B cell (primary cell): ENCODE measurements around the gene ZFYVE9. TPM values are rescaled to one million over a fixed set of nuclear protein-coding genes. Genes with fewer than 3 reads are reported as not detected.
"Not testable (repeated sequence)": the region's sequence is repeated elsewhere in the genome, so short reads cannot be mapped to it uniquely, and the experiment has no call there.

ENCODE experiments used
- ATAC-seq: fragments of 200-7000 bp; cut with Tn5 transposase; one replicate; pipeline ENCODE4 v1.10.0; 2021; ENCODE audit warnings: low read depth, mild to moderate bottlenecking, moderate number of reproducible peaks, moderate library complexity
- CTCF ChIA-PET: fragments of 350-600 bp; sonication (Branson Sonifier 250); formaldehyde crosslinking; loops from one replicate; lab custom pipeline; 2021; ENCODE audit warnings: antibody characterized with exemption, inconsistent platforms; lab: Charles Lee
- POLR2A ChIA-PET: fragments of 350-600 bp; sonication (Branson Sonifier 250); formaldehyde crosslinking; loops from one replicate; lab custom pipeline; 2021; ENCODE audit warnings: antibody characterized with exemption; lab: Charles Lee
- DNase-seq: peaks from one replicate; pipeline ENCODE4 v3.0.0; 2013
- H2AFZ ChIP-seq: 2 replicates; pipeline ENCODE4 v1.6.1; 2012; ENCODE audit warnings: mild to moderate bottlenecking, low read depth, low read length; ENCODE audit not compliant: insufficient read depth, poor library complexity, severe bottlenecking
- H3K27ac ChIP-seq, 2 donors: 1 replicate in 1 of 2; 2 replicates in 1 of 2; pipeline ENCODE4 v1.5.1; 2012 to 2013; ENCODE audit warnings: low read length in 2 of 2, mild to moderate bottlenecking in 2 of 2, moderate library complexity in 1 of 2
- H3K27me3 ChIP-seq, 4 experiments: fragments of 200-600 bp in 1 of 4; sonication (generic) in 1 of 4; replicated peaks in 1 of 4; 1 replicate in 2 of 4; 2 replicates in 2 of 4; pipeline versions ENCODE4 v1.6.1 to v1.7.0; 2013 to 2016; ENCODE audit warnings: low read length in 3 of 4, mild to moderate bottlenecking in 2 of 4, mixed read lengths in 1 of 4, moderate library complexity in 1 of 4; ENCODE audit not compliant: insufficient read depth in 4 of 4, control insufficient read depth in 3 of 4; ENCODE audit errors: control extremely low read depth in 1 of 4
- H3K36me3 ChIP-seq, 2 experiments: replicated peaks in 1 of 2; 1 replicate in 1 of 2; 2 replicates in 1 of 2; pipeline versions ENCODE4 v1.6.1 to v1.7.1; 2013; ENCODE audit warnings: low read length in 1 of 2; ENCODE audit not compliant: insufficient read depth in 2 of 2, control insufficient read depth in 1 of 2; ENCODE audit errors: control extremely low read depth in 1 of 2, extremely low read depth in 1 of 2
- H3K4me1 ChIP-seq, 2 donors: fragments of 200-600 bp in 1 of 2; sonication (generic) in 1 of 2; 1 replicate in 1 of 2; 2 replicates in 1 of 2; pipeline versions ENCODE4 v1.5.1 to v1.6.1; 2013 to 2017; ENCODE audit warnings: low read length in 2 of 2; ENCODE audit not compliant: control insufficient read depth in 2 of 2, insufficient read depth in 2 of 2
- H3K4me2 ChIP-seq: replicated peaks from 2 replicates; pipeline ENCODE3; 2012; ENCODE audit warnings: mild to moderate bottlenecking, low read depth, low read length; ENCODE audit not compliant: poor library complexity, severe bottlenecking
- H3K4me3 ChIP-seq, 5 experiments: fragments of 200-600 bp in 1 of 5; sonication (generic) in 1 of 5; 1 replicate in 3 of 5; 2 replicates in 2 of 5; pipeline versions ENCODE4 v1.5.1 to v1.7.0; 2011 to 2016; ENCODE audit warnings: low read length in 4 of 5, mild to moderate bottlenecking in 4 of 5, low read depth in 2 of 5, control low read depth in 1 of 5, moderate library complexity in 1 of 5; ENCODE audit not compliant: insufficient read depth in 1 of 5; ENCODE audit errors: control extremely low read depth in 1 of 5, extremely low read depth in 1 of 5
- H3K79me2 ChIP-seq: fragments of 200-600 bp; sonication (generic); one replicate; pipeline ENCODE4 v1.6.0; 2016; ENCODE audit warnings: low read length; ENCODE audit not compliant: control insufficient read depth, insufficient read depth
- H3K9ac ChIP-seq: fragments of 200-600 bp; sonication (generic); 2 replicates; pipeline ENCODE4 v1.6.1; 2017; ENCODE audit warnings: mild to moderate bottlenecking, low read length, moderate library complexity
- H3K9me3 ChIP-seq, 3 donors: one replicate each; pipeline versions ENCODE4 v1.6.1 to v1.7.1; 2013; ENCODE audit warnings: low read length in 2 of 3; ENCODE audit not compliant: control insufficient read depth in 2 of 3, insufficient read depth in 1 of 3; ENCODE audit errors: control extremely low read depth in 1 of 3
- H4K20me1 ChIP-seq: 2 replicates; pipeline ENCODE4 v1.6.0; 2012; ENCODE audit warnings: mild to moderate bottlenecking, low read length; ENCODE audit not compliant: insufficient read depth, control insufficient read depth, poor library complexity, severe bottlenecking
- H3K27ac Mint-ChIP-seq: one replicate; pipeline ENCODE4 v1.8.0; 2021; ENCODE audit warnings: mixed read lengths
- H3K27me3 Mint-ChIP-seq: one replicate; pipeline ENCODE4 v1.8.0; 2021; ENCODE audit warnings: mixed read lengths
- H3K4me1 Mint-ChIP-seq: one replicate; pipeline ENCODE4 v1.8.0; 2021; ENCODE audit warnings: mixed read lengths
- H3K4me3 Mint-ChIP-seq: one replicate; pipeline ENCODE4 v1.8.0; 2021; ENCODE audit warnings: mixed read lengths
- H3K9me3 Mint-ChIP-seq: one replicate; pipeline ENCODE4 v1.8.0; 2022; ENCODE audit warnings: mixed read lengths; ENCODE audit not compliant: insufficient read depth
- EZH2 ChIP-seq: IDR thresholded peaks from 2 replicates; pipeline ENCODE4 v1.6.1; 2012; ENCODE audit warnings: borderline replicate concordance, low read depth, mild to moderate bottlenecking, moderate library complexity, low read length; ENCODE audit not compliant: insufficient read depth, poor library complexity, severe bottlenecking
- WGBS: methylation state at CpG from one replicate; pipeline ENCODE4 v1.1.5; 2013; ENCODE audit warnings: missing lambda C conversion rate; ENCODE audit not compliant: insufficient coverage; 5-methylcytosine and 5-hydroxymethylcytosine counted together
- intact Hi-C: fragments of 100-400 bp; cut with micrococcal nuclease; formaldehyde crosslinking; loops from one replicate; pipeline ENCODE4 v1.10.0; 2022
- polyA plus RNA-seq: library from polyadenylated mRNA; depleted of rRNA; stranded (reverse); fragments of >200 nt; gene quantifications from 2 replicates; pipeline ENCODE4 v1.2.3, GENCODE V29; 2012
- total RNA-seq, 2 donors: library from RNA; stranded (reverse); fragments of 120-200 nt in 1 of 2; gene quantifications; 1 replicate in 1 of 2; 2 replicates in 1 of 2; pipeline versions ENCODE4 v1.2.3 to v1.2.4, GENCODE V29; 2013 to 2022
- TF ChIP-seq, protein P1 (sequence below): fragments of 200-600 bp; IDR thresholded peaks from one replicate; pipeline ENCODE4 v1.8.0; 2022; ENCODE audit warnings: antibody characterized with exemption, mild to moderate bottlenecking

ZFYVE9 gene
- total and polyA plus RNA-seq, 2 donors (not counting 1 experiment from before 2014, with no cell fraction given) = 0.16 to 3.3 TPM

DNA sequence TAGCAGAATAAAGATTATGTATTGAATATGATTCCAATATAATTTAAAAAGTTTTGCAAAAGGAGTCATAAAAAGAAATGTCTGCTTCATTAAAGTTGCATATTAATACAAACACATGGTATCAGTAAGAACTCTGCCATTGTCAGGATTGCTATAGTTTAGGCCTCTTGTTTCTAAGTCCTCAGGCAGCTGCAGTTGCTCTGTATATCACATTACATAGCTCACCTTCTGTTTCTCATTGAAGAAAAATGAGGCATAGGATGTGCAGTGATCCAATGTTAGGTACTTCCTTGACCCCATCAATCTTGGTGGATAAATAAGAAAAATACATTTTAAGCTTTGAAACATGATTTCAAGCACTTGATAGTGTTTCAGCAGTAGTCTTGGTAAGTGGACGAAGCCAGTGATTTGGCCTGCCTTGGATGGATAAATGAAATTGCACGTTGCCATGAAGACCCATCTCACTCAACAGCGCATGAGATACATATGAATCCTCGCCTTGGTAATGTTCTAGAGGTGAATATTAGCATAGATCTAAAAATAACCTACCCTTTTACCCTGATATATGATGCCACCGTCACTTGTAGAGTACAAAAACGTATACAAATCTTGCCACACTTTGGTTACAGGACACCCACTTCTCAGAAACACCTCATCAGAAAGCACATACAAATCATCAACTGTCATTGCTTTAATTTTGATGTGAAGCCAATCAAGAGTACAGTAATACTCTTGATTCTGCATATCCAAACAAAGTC, 25.3 kb downstream of the ZFYVE9 start:
- no peaks in the 10 kb centered on the region for H4K20me1 ChIP-seq
- no peaks in the 10 kb centered on the region for H3K27me3 ChIP-seq
- H3K4me3 ChIP-seq = no peak overlapping the region
- intact Hi-C loops = no loop called here
- H3K9me3 ChIP-seq = peaks cover 0 to 3% (median 2%) of the 10 kb centered on the region in 3 donors
- no peak overlapping the region for H3K9ac ChIP-seq
- H3K27ac ChIP-seq = no peak overlapping the region
- no peaks in the 10 kb centered on the region for H3K4me1 ChIP-seq
- Mint-ChIP-seq H3K4me3 (no peak overlapping the region), H3K27me3 (peaks cover 12% of the 10 kb centered on the region), H3K9me3 (peaks cover 3% of the 10 kb centered on the region), H3K27ac (no peak overlapping the region), H3K4me1 (no peaks in the 10 kb centered on the region)
- DNase-seq (no peak), ATAC-seq (no peak)
- ChIA-PET POLR2A (no interaction called here), CTCF (no interaction called here)
- no peak overlapping the region for H3K4me2 ChIP-seq
- no peak overlapping the region for H2AFZ ChIP-seq
- H3K36me3 ChIP-seq = no peaks in the 10 kb centered on the region
- 100% methylated on average over 3 of the region's 6 CpGs for WGBS
- TF ChIP-seq EZH2 = no peak
- TF ChIP-seq, protein P1, sequence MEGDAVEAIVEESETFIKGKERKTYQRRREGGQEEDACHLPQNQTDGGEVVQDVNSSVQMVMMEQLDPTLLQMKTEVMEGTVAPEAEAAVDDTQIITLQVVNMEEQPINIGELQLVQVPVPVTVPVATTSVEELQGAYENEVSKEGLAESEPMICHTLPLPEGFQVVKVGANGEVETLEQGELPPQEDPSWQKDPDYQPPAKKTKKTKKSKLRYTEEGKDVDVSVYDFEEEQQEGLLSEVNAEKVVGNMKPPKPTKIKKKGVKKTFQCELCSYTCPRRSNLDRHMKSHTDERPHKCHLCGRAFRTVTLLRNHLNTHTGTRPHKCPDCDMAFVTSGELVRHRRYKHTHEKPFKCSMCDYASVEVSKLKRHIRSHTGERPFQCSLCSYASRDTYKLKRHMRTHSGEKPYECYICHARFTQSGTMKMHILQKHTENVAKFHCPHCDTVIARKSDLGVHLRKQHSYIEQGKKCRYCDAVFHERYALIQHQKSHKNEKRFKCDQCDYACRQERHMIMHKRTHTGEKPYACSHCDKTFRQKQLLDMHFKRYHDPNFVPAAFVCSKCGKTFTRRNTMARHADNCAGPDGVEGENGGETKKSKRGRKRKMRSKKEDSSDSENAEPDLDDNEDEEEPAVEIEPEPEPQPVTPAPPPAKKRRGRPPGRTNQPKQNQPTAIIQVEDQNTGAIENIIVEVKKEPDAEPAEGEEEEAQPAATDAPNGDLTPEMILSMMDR = no peak
- no peaks in the 10 kb centered on the region for H3K79me2 ChIP-seq

DNA sequence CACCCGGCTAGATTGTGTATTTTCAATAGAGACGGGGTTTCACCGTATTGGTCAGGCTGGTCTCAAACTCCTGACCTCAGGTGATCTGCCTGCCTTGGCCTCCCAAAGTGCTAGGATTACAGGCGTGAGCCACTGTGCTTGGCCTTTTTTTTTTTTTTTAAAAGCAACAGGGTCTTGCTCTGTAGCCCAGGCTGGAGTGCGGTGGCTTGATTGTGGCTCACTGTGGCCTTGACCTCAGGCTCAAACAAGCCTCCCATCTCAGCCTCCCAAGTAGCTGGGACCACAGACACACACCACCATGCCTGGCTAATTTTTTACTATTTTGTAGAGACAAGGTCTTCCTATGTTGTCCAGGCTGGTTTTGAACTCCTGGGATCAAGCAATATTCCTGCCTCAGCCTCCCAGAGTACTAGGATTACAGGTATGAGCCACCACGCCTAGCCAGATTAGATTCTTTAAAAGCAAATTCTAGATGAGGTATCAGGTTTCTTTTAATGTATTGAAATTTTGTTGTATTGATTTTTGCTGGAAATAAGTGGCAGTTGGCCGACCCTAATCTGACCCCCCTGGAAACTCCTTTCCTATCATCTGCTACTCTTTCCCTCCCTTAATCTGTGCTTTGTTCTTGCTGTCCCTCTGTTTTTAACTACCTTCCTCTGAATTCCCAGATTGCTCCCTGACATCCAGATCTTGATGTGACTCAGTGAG, 26.6 kb downstream of the ZFYVE9 start:
- no peak for TF ChIP-seq EZH2
- TF ChIP-seq, protein P1 = no peak
- ATAC-seq (no peak), DNase-seq (no peak)
- H3K9me3 Mint-ChIP-seq = peaks cover 3% of the 10 kb centered on the region
- Histone ChIP-seq H3K9me3 (peaks cover 0 to 3% (median 2%) of the 10 kb centered on the region in 3 donors), H3K4me1 (no peaks in the 10 kb centered on the region), H3K4me3 (no peak overlapping the region), H3K27ac (no peak overlapping the region), H3K36me3 (no peaks in the 10 kb centered on the region), H3K4me2 (no peak overlapping the region), H4K20me1 (no peaks in the 10 kb centered on the region), H2AFZ (no peak overlapping the region), H3K27me3 (no peaks in the 10 kb centered on the region), H3K9ac (no peak overlapping the region), H3K79me2 (no peaks in the 10 kb centered on the region)
- H3K4me3 Mint-ChIP-seq = no peak overlapping the region
- no peak overlapping the region for H3K27ac Mint-ChIP-seq
- peaks cover 8% of the 10 kb centered on the region for H3K27me3 Mint-ChIP-seq
- no peaks in the 10 kb centered on the region for H3K4me1 Mint-ChIP-seq
- POLR2A ChIA-PET = no interaction called here
- WGBS = 91% methylated on average over 3 of the region's 7 CpGs
- intact Hi-C loops = no loop called here
- CTCF ChIA-PET = no interaction called here

DNA sequence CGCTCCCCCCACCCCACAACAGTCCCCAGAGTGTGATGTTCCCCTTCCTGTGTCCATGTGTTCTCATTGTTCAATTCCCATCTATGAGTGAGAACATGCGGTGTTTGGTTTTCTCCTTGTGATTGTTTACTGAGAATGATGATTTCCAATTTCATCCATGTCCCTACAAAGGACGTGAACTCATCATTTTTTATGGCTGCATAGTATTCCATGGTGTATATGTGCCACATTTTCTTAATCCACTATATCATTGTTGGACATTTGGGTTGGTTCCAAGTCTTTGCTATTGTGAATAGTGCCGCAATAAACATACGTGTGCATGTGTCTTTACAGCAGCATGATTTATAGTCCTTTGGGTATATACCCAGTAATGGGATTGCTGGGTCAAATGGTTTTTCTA, 29.3 kb downstream of the ZFYVE9 start:
- POLR2A ChIA-PET, H3K4me1 ChIP-seq, CTCF ChIA-PET: not testable (repeated sequence)

More for the DNA sequence above, 29.3 kb downstream of the ZFYVE9 start:
- H3K36me3 ChIP-seq, H3K27ac Mint-ChIP-seq, H3K4me2 ChIP-seq, intact Hi-C loops, H3K4me1 Mint-ChIP-seq, H3K4me3 Mint-ChIP-seq, ATAC-seq, H3K27me3 ChIP-seq, H3K9ac ChIP-seq, H3K27ac ChIP-seq, H3K9me3 Mint-ChIP-seq, H3K4me3 ChIP-seq, H4K20me1 ChIP-seq, H3K79me2 ChIP-seq, H3K9me3 ChIP-seq, H2AFZ ChIP-seq, DNase-seq: not testable (repeated sequence)
- no CpG with 5 or more reads among the region's 5 CpGs for WGBS
- peaks cover 13% of the 10 kb centered on the region for H3K27me3 Mint-ChIP-seq
